K562 (cell line): ENCODE data around the gene SEPTIN12. TPM values are rescaled to one million over a fixed set of nuclear protein-coding genes. Genes with fewer than 3 reads are reported as not detected.

ENCODE experiments used
- ATF1 ChIP-seq, 2 experiments: fragments of 450-650 bp in 1 of 2; IDR thresholded peaks; 2 replicates each; pipeline ENCODE4 v1.6.1; 2016; ENCODE audit warnings: missing compliant biosample characterization in 1 of 2, missing genetic modification characterization in 1 of 2
- BMI1 ChIP-seq: fragments of 150-350 bp; IDR thresholded peaks from 2 replicates; pipeline ENCODE4 v1.6.1; 2014; ENCODE audit warnings: low read length
- CCNT2 ChIP-seq: IDR thresholded peaks from 2 replicates; pipeline ENCODE4 v1.6.1; 2011; ENCODE audit warnings: borderline replicate concordance, low read depth, mild to moderate bottlenecking, moderate library complexity, mixed read lengths, low read length; ENCODE audit not compliant: insufficient read length; ENCODE audit errors: extremely low read depth
- CHD2 ChIP-seq: IDR thresholded peaks from 2 replicates; pipeline ENCODE4 v1.6.1; 2011; ENCODE audit warnings: low read depth, low read length
- CHD4 ChIP-seq: fragments of 200-600 bp; sonication (generic); IDR thresholded peaks from 3 replicates; pipeline ENCODE4 v1.6.1; 2012; ENCODE audit warnings: low read depth, mild to moderate bottlenecking, mixed read lengths, low read length, inconsistent platforms; ENCODE audit not compliant: insufficient read depth, insufficient replicate concordance, poor library complexity, severe bottlenecking
- DDX20 ChIP-seq: fragments of 450-650 bp; IDR thresholded peaks from 2 replicates; pipeline ENCODE4 v1.6.1; 2016; ENCODE audit warnings: missing genetic modification characterization, low read depth, mild to moderate bottlenecking, missing compliant biosample characterization, moderate library complexity
- MIER1 ChIP-seq: fragments of 450-650 bp; IDR thresholded peaks from 2 replicates; pipeline ENCODE4 v1.6.1; 2016; ENCODE audit warnings: antibody characterized with exemption, mild to moderate bottlenecking, low read depth
- NBN ChIP-seq: fragments of 450-650 bp; IDR thresholded peaks from 2 replicates; pipeline ENCODE4 v1.6.1; 2016; ENCODE audit warnings: low read depth, mild to moderate bottlenecking
- NEUROD1 ChIP-seq: fragments of 150-350 bp; IDR thresholded peaks from 2 replicates; pipeline ENCODE4 v1.6.1; 2014; ENCODE audit warnings: borderline replicate concordance, low read length, low read depth; ENCODE audit not compliant: partially characterized antibody
- NR1H2 ChIP-seq: sonication (generic); formaldehyde crosslinking; IDR thresholded peaks from 2 replicates; pipeline ENCODE4 v1.4.0; 2020; ENCODE audit warnings: mild to moderate bottlenecking, missing genetic modification reagents
- NR2C1 ChIP-seq, 2 experiments: fragments of 450-650 bp; IDR thresholded peaks; 2 replicates each; pipeline ENCODE4 v1.6.1; 2017; ENCODE audit warnings: mild to moderate bottlenecking in 2 of 2, antibody characterized with exemption in 1 of 2, inconsistent platforms in 1 of 2, missing compliant biosample characterization in 1 of 2, missing genetic modification characterization in 1 of 2
- RBFOX2 ChIP-seq: fragments of 200-400 bp; formaldehyde crosslinking; IDR thresholded peaks from 2 replicates; pipeline ENCODE4 v1.6.1; 2017; ENCODE audit warnings: low read depth, mild to moderate bottlenecking, low read length, moderate library complexity
- TOE1 ChIP-seq, 2 experiments: fragments of 450-650 bp in 1 of 2; sonication (generic) in 1 of 2; formaldehyde crosslinking in 1 of 2; IDR thresholded peaks; 2 replicates each; pipeline versions ENCODE4 v1.7.1 to v1.8.0; 2016 to 2022; ENCODE audit warnings: borderline replicate concordance in 2 of 2, mild to moderate bottlenecking in 2 of 2, antibody characterized with exemption in 1 of 2, inconsistent platforms in 1 of 2, low read depth in 1 of 2, missing genetic modification reagents in 1 of 2, moderate library complexity in 1 of 2
- ZNF354B ChIP-seq: fragments of 250-450 bp; sonication (Bioruptor Pico); IDR thresholded peaks from 2 replicates; pipeline ENCODE4 v1.4.0; 2020
- ZNF717 ChIP-seq: fragments of 250-450 bp; sonication (Bioruptor Pico); IDR thresholded peaks from 2 replicates; pipeline ENCODE4 v1.5.0; 2021
- polyA plus RNA-seq, 8 experiments: library from polyadenylated mRNA; depleted of rRNA in 4 of 8; stranded (reverse) in 5 of 8; unstranded in 3 of 8; fragments of >200 nt; fragmentation: Nextera tagmentation in 2 of 8; fragmentation: Illumina TruSeq in 1 of 8; extraction: Ambion mirVana in 2 of 8; extraction: Trizol in 1 of 8; gene quantifications; 2 replicates each; pipeline versions ENCODE4 v1.2.1 to v1.2.3, GENCODE V29; 2011 to 2014; ENCODE audit warnings: inconsistent platforms in 1 of 8, missing spikeins in 1 of 8
- total RNA-seq, 7 experiments: library from RNA; depleted of rRNA in 6 of 7; stranded (reverse); fragments of >200 nt in 6 of 7; fragmentation: Illumina TruSeq in 2 of 7; extraction: Trizol in 2 of 7; gene quantifications; 2 replicates each; pipeline versions ENCODE4 v1.2.1 to v1.2.3, GENCODE V29; 2011 to 2021; ENCODE audit warnings: low replicate concordance in 1 of 7
- TF ChIP-seq, protein P1 (sequence below): fragments of 450-650 bp; formaldehyde crosslinking; IDR thresholded peaks from 2 replicates; pipeline ENCODE4 v1.4.0; 2020; ENCODE audit warnings: mild to moderate bottlenecking, mixed read lengths
- TF ChIP-seq, protein P2 (sequence below): fragments of 150-350 bp; conservative IDR thresholded peaks from 2 replicates; pipeline ENCODE4 v1.6.1; 2014; ENCODE audit warnings: low read length
- TF ChIP-seq, protein P3 (sequence below), 3 experiments: fragments of 200-800 bp in 1 of 3; fragments of 250-450 bp in 1 of 3; fragments of 450-650 bp in 1 of 3; sonication (Bioruptor Pico) in 1 of 3; sonication (Bioruptor generic) in 1 of 3; formaldehyde crosslinking in 1 of 3; IDR thresholded peaks; 2 replicates each; pipeline versions ENCODE4 v1.6.1 to v1.8.0; 2016 to 2022; ENCODE audit warnings: mild to moderate bottlenecking in 2 of 3, missing genetic modification characterization in 2 of 3, missing compliant biosample characterization in 1 of 3, moderate library complexity in 1 of 3

SEPTIN12 gene
- total and polyA plus RNA-seq, 9 of the 15 experiments (the other 6 are each of a cell fraction or from before 2014, with no cell fraction given) = not detected

DNA sequence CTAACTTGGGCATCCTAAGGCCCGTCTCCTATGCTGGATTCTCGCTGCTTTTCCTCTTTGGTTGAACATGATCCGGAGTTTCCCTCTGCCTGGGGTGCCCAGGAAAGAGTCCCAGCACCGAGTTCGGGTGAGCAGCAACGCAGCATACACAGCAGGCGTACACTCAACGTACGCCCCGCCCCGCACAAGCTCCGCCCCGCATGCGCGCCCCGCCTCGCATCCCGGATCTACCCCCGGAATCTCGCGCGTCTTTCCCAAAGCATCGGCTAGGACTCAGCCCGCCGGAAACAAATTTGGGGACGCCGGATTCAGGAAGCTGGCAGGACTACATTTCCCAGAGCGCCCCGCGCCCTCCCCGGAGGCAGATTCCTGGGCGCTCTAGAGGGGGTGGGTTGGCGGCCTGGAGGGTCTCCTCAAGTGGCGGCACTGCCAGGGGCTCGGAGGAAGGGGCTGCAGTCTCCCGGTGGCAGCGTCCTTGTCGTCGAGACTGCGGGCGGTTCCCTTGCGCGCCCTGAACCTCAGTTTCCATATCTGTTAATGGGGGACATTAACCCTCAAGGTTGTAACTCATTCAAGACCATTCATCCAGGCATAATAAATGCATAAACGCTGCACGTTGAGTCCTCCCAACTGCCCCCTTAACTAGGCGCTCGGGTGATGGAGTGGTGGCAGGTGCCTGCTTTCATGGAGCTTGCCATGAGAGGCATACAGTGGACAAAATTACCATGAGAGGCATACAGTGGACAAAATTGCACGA is 19.4 kb downstream of the SEPTIN12 start (continued):
- TF ChIP-seq ATF1 (CRISPR knock-in tag; IDR thresholded peaks at IDR 0.05) (no peak), ATF1 (tag; IDR thresholded peaks at IDR 0.05) (peak; percentile 66), ZNF354B (CRISPR knock-in tag) (no peak), DDX20 (tag) (no peak), TOE1 (IDR thresholded peaks at IDR 0.05; ENCODE audit: borderline replicate concordance) (peak; percentile 20; the same call in 1 of the 2 replicates), TOE1 (CRISPR knock-in tag; IDR thresholded peaks at IDR 0.05; ENCODE audit: borderline replicate concordance, low read depth) (no peak), ZNF717 (no peak), CCNT2 (peak; percentile 52), CHD2 (peak; percentile 97), NR1H2 (CRISPR knock-in tag) (0 out of 2 replicates have a peak, but pooled peaks have one; percentile 35), MIER1 (no peak), NBN (no peak), NEUROD1 (peak; percentile 27), BMI1 (no peak), NR2C1 (IDR thresholded peaks at IDR 0.05) (peak; percentile 73), NR2C1 (tag; IDR thresholded peaks at IDR 0.05) (peak; percentile 87), RBFOX2 (peak; percentile 79), CHD4 (peak; percentile 95)
- TF ChIP-seq, protein P1, sequence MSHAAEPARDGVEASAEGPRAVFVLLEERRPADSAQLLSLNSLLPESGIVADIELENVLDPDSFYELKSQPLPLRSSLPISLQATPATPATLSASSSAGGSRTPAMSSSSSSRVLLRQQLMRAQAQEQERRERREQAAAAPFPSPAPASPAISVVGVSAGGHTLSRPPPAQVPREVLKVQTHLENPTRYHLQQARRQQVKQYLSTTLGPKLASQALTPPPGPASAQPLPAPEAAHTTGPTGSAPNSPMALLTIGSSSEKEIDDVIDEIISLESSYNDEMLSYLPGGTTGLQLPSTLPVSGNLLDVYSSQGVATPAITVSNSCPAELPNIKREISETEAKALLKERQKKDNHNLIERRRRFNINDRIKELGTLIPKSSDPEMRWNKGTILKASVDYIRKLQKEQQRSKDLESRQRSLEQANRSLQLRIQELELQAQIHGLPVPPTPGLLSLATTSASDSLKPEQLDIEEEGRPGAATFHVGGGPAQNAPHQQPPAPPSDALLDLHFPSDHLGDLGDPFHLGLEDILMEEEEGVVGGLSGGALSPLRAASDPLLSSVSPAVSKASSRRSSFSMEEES (CRISPR knock-in tag) = no peak
- TF ChIP-seq, protein P2, sequence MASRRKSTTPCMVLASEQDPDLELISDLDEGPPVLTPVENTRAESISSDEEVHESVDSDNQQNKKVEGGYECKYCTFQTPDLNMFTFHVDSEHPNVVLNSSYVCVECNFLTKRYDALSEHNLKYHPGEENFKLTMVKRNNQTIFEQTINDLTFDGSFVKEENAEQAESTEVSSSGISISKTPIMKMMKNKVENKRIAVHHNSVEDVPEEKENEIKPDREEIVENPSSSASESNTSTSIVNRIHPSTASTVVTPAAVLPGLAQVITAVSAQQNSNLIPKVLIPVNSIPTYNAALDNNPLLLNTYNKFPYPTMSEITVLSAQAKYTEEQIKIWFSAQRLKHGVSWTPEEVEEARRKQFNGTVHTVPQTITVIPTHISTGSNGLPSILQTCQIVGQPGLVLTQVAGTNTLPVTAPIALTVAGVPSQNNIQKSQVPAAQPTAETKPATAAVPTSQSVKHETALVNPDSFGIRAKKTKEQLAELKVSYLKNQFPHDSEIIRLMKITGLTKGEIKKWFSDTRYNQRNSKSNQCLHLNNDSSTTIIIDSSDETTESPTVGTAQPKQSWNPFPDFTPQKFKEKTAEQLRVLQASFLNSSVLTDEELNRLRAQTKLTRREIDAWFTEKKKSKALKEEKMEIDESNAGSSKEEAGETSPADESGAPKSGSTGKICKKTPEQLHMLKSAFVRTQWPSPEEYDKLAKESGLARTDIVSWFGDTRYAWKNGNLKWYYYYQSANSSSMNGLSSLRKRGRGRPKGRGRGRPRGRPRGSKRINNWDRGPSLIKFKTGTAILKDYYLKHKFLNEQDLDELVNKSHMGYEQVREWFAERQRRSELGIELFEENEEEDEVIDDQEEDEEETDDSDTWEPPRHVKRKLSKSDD = peak; percentile 72; the same call in 1 of the 2 replicates
- TF ChIP-seq, protein P3, sequence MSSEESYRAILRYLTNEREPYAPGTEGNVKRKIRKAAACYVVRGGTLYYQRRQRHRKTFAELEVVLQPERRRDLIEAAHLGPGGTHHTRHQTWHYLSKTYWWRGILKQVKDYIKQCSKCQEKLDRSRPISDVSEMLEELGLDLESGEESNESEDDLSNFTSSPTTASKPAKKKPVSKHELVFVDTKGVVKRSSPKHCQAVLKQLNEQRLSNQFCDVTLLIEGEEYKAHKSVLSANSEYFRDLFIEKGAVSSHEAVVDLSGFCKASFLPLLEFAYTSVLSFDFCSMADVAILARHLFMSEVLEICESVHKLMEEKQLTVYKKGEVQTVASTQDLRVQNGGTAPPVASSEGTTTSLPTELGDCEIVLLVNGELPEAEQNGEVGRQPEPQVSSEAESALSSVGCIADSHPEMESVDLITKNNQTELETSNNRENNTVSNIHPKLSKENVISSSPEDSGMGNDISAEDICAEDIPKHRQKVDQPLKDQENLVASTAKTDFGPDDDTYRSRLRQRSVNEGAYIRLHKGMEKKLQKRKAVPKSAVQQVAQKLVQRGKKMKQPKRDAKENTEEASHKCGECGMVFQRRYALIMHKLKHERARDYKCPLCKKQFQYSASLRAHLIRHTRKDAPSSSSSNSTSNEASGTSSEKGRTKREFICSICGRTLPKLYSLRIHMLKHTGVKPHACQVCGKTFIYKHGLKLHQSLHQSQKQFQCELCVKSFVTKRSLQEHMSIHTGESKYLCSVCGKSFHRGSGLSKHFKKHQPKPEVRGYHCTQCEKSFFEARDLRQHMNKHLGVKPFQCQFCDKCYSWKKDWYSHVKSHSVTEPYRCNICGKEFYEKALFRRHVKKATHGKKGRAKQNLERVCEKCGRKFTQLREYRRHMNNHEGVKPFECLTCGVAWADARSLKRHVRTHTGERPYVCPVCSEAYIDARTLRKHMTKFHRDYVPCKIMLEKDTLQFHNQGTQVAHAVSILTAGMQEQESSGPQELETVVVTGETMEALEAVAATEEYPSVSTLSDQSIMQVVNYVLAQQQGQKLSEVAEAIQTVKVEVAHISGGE (CRISPR knock-in tag; IDR thresholded peaks at IDR 0.05) = peak; percentile 74 to 98 (median 88); a peak in 5 of 6 replicates
